ENCODE results near the gene TMCC1.
"Not testable (repeated sequence)": the region's sequence is repeated elsewhere in the genome, so short reads cannot be mapped to it uniquely, and the experiment has no call there.

Gene TMCC1

DNA sequence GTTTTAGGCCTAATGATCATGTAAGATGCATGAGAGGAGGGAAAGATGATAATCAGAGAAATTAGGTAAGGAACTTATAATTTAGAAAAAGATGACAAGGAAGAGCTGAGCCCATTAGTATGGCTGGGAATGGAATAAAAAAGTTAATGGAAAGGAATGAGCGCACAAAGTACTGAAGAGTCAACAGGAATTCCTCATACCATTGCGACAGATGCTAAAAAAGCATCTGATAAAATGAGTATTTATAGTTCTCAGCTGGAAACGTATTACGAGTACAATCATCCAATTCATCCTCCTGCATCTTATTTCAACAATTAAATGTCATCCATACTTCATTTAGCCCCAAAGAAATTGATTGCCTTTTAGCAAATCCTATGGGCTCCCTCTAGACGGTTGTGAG is 58.9 kb downstream of the TMCC1 start:
- DNase-seq, result no peak

- DNase-seq, result not testable (repeated sequence)
Measured at GRCh38 chr3:129831942-129832341, 61.6 kb downstream of the TMCC1 start.

GRCh38 chr3:129831503-129831902 is 62.0 kb downstream of the TMCC1 start:
- no peak for DNase-seq

DNA sequence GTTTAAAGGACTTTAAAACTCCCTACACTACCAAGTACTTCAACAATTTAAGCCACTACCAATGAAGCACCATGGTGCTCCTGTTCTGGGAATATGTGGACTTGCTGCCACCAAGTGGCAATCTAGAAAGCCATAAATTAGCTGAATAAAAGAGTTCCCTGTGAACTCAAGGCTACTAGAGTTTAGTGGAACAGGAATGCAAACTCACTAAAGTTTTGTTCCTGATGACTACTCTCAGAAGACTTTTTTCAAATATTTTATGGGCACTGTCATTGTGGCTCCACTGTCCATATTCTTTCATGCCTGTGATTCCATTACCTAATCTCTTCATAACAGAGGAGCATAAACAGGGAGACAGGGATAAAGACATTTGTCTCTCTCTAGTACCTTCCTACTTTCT is 63.9 kb downstream of the TMCC1 start:
- DNase-seq, result peak; percentile 80 to 82

GRCh38 chr3:129827765-129828164 is 65.7 kb downstream of the TMCC1 start:
- peak; percentile 61 to 67 for DNase-seq

- peak; percentile 21 to 55 for DNase-seq
Measured at GRCh38 chr3:129824926-129825541, 68.5 kb downstream of the TMCC1 start.

- peak; percentile 86 to 95 for DNase-seq
Measured at GRCh38 chr3:129822679-129823078, 70.8 kb downstream of the TMCC1 start.

GRCh38 chr3:129822241-129822640 is 71.3 kb downstream of the TMCC1 start:
- DNase-seq, result peak; percentile 28 to 61

GRCh38 chr3:129820587-129820986 is 72.9 kb downstream of the TMCC1 start:
- no peak for DNase-seq

DNA sequence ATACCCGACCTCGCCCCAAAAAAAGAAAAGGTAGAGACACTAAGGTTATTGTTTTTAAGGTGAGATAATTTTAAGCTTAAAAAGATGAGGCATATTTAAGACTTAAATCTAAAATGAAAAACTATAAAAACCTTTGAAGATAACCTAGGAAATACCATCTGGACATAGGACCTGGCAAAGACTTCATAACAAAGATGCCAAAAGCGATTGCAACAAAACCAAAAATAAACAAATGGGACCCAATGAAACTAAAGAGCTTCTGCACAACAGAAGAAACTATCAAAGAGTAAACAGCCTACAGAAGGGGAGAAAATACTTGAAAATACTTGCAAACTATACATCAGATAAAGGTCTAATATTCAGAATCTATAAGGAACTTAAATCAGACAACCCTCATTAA is 80.9 kb downstream of the TMCC1 start:
- no peak for DNase-seq

DNA sequence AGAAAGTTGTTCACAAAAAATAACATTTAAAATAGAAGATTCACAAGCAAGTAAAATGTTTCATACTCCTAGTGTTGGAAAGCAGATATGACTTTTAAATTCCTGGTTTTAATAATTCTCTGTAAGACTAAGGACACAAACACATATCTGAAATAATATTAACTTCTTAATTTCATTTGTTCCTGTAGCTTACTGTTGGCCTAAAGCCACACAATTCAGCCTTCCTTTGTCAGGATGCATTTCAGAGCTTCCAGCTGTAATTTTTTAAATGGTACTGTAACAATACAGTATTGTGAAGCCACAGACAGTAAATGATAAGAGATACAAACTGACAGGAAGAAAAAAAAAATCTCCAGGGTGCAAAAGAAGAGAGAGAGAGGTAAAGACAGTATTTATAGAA is 84.2 kb downstream of the TMCC1 start:
- DNase-seq, result no peak

- DNase-seq, result no peak
Measured at GRCh38 chr3:129796146-129796545, 97.4 kb downstream of the TMCC1 start.

GRCh38 chr3:129795186-129796010 is 98.1 kb downstream of the TMCC1 start:
- no peak for DNase-seq

DNA sequence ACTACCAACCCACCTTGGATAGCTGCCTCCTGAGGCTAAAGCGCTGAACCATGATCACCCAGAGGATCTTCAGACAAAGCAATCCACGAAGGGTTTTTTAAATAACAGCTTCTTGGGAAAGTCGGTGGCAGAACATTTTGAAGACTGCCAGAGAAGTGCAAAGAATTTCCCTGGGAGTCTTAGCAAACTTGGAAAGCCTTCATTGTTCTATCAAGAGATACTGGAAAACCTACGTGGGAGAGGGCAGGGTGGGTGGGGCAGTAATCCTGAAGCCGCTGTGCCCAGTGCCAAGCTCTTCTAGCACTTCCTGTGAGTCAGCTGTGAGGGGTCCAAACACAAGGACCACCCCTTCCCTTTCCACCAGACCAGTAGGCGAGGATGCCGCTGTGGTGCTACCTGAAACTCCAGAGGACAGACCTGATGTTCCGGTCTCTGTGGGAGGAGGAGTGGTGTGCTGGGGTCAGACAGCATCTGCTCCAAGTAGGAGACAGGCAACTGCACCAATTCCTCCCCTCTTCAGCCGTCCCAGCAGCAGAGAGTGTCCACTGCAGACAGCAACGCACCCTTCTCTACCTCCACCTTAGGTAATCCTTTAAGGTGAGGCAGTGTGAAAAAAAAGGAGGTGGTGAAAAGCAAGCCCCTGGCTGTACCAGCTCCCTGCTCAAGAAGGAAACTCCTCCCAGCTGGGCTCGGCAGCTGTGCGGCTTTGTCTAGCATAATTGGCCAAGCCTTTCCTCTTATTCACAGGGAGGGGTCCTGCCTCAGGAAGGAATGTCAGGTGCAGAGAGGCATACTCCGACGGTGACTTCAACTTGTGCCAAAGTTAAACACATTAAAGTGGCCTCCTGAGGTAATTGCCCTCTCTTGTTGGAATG is 99.0 kb downstream of the TMCC1 start:
- no peak for DNase-seq

DNA sequence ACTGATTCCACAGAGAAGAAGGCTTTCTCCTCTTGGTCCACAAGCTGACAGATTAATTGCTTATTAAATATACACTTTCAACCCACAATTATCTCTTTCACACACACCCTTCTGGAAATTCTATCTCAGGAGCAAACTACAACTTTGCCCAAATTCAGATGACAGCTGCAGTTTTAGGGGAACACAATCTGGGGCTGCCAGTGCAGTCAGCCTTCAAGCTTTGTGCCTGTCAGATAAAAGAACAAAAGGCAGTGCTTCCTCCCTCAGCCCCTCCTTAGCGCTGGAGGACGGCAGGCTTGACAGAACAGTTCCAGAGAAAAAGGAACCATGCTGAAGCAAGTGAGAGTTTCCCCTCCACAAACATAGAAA is 99.6 kb downstream of the TMCC1 start:
- peak; percentile 59 to 62 for DNase-seq

GRCh38 chr3:129793319-129793718 is 100.2 kb downstream of the TMCC1 start:
- peak; percentile 53 to 76 for DNase-seq

- no peak for DNase-seq
Measured at GRCh38 chr3:129783470-129783869, 110.0 kb downstream of the TMCC1 start.

DNA sequence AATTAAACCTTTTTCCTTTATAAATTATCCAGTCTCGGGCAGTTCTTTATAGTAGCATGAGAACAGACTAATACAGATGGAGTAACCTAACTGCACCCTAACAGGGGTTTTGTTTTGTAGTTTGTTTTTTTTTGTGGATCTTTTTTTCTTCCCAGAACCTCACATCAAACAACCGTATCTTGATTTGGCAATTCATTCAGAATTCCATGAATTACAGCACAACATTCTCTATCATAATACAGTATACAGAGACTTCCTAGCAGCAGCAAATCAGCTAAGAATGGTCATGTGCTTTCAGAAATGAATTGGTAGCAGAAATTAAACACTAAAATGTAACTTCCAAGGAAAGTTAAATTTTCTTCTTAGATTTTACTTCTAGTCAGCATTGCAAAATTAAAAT is 114.6 kb downstream of the TMCC1 start:
- DNase-seq, result no peak

DNA sequence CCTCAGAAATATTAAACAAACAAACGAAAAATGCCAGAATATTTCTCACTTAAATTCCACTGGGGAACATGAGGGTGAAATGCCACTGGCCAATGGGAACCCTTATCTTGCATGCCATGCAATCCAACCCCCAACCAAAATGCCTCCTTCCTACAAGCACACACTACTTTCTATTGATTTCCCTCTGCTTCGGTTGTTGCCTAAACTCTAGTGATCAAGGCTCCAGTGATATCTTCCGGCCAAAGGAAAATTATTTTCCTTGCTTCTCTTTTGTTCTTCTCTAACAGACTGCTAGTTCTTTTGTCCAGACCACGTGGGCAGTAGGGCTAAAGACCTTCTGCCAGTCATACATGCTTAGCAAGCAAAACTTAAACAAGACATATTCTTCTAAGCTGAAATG is 115.7 kb downstream of the TMCC1 start:
- DNase-seq, result no peak

DNA sequence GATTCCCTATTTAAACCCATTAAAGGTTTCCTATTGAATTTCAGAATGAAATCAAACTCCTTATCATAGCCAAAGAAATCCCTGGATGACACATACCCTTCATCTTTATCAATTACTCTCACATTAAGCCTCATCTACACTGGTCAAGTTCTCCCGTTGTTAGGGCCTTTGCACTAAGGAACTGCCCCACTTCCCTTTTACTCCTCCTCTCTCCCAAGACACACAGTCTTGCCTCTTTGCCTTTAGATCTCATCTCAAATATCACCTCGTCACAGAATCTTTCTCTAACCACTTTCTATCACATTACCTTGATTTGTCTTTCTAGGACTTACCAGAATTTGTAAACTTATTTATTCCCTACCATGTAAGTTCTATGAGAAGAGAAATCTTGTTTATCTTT is 117.6 kb downstream of the TMCC1 start:
- no peak for DNase-seq

DNA sequence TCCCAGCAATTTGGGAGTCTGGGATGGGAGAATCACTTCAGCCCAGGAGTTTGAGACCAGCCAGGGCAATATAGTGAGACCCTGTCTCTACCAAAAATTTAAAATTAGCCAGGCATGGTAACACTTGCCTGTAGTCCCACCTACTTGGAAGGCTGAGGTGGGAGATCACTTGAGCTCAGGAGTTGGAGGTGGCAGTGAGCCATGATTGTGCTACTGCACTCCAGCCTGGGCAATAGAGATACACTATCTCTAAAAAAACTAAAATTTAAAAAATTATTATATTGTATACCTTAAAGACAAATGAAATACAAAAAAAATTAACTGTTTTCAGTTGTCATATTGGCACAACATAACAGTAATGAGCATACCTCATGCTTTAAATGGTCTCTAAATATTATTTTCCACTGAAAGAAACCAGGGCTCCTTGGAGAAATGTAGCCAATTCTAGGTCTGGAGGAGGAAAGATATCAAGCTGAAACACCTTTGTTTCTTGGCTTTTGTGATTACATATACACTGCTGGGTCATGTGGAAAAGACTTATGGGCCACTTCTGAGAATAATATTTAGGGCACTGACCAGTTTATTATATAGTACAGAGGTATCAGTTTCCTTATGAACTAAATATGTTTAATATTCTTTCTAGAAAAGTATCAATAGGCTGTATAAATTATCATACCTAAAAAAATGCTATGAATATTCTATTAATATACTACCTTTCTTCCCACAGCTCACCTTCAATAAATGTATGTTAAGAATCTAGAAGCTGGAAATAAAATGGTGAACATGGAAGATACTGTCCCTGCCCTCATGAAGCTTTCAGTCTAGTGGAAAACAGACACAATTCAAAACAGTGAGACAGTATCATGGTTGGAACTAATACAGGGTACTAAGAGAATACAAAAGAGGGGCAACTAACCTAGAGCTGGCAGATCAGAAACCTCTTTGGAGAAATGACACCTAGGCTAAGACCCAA is 119.5 kb downstream of the TMCC1 start:
- DNase-seq, result no peak

DNA sequence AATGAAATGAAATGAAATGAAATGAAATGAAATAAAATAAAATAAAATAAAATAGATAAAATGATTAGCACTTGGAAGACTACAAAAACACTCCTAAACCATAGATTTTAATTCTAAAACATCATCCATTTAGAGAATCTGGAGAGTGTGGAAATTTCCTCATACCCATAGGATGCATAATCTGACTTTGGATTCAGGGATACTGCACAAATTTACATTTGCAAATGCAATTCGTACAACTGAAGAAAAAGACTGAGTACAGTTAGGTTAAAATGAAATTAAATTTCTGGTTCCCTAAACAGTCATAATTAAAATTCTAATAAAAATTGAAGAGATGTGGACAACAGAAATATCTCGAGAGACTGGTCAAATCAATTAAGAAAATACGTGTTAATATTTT is 122.9 kb downstream of the TMCC1 start:
- no peak for DNase-seq
